ENCODE results near the gene DEGS1.

GRCh38 chr1:224223819-224224714, 41.0 kb downstream of the DEGS1 start:
- TF ChIP-seq CTCF (IDR thresholded peaks at IDR 0.05; ENCODE audit: poor library complexity): no peak
- TF ChIP-seq EZH2 (IDR thresholded peaks at IDR 0.05; ENCODE audit: borderline replicate concordance): no peak

All from hepatocyte (in vitro differentiated cells).